GM18907 (cell line): Measurements from ENCODE around the gene SNX5.

ENCODE experiments used
- ATAC-seq: cut with Tn5 transposase; IDR thresholded peaks from one replicate; pipeline ENCODE4 v1.9.1; 2021; ENCODE audit warnings: mild to moderate bottlenecking, moderate library complexity; ENCODE audit not compliant: unreplicated experiment

SNX5 gene

DNA sequence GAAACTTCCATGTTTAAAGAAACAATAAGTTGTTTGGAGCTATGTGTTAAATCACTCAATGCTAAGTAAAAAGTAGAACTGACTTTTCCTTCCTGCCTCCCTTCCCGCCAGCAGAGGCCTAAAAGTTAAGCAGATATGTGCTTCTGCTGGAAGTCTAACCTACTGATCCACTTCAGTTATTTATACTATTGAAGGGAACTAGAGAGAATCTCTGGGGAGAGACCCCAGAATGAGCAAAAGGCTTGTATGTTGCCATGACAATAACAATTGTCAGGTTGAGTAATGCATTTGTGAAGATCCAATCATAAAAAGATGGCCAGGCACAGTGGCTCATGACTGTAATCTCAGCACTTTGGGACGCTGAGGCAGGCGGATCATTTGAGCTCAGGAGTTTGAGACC lies 25.0 kb upstream of the SNX5 start:
- no peak for ATAC-seq

GRCh38 chr20:17992847-17993513 lies 24.4 kb upstream of the SNX5 start:
- no peak for ATAC-seq

GRCh38 chr20:17992224-17992637 lies 23.6 kb upstream of the SNX5 start:
- ATAC-seq, result peak; percentile 59

DNA sequence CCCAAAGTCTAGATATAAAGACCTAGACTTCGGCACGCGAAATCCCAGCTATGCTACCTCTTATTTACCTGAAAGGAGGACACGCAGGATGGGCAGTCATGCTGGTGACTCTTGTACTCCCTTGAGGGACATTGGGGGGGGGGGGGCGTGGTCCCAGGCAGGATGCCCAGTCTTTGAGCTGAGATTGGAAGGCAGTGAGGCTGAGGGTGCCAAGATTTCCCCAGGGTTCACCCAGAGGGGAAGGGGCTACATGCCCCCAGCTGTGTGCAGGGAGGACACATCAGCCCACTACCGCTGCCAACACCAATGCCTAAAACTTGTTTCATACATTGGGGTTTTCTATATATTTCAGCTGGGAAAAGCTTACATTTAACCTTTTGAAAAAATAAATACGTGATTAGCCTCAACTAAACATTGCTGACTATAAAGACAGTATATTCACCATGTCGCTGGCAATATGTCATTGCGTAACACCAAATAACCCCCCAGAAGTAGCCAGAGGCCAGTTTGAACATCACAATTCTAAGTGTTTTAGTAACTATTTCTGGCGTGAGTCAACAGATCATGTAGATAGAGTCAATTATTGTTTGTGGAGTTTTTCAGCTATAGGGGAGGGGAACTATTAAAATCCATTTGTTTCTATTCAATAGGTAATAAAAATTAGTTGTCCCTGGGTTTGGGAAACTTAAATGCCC lies 21.8 kb upstream of the SNX5 start:
- ATAC-seq, result no peak

GRCh38 chr20:17987988-17988387 lies 19.4 kb upstream of the SNX5 start:
- no peak for ATAC-seq

- no peak for ATAC-seq
Observed at GRCh38 chr20:17985388-17986018, 16.9 kb upstream of the SNX5 start.

GRCh38 chr20:17976305-17976704 lies 7.7 kb upstream of the SNX5 start:
- ATAC-seq, result no peak

DNA sequence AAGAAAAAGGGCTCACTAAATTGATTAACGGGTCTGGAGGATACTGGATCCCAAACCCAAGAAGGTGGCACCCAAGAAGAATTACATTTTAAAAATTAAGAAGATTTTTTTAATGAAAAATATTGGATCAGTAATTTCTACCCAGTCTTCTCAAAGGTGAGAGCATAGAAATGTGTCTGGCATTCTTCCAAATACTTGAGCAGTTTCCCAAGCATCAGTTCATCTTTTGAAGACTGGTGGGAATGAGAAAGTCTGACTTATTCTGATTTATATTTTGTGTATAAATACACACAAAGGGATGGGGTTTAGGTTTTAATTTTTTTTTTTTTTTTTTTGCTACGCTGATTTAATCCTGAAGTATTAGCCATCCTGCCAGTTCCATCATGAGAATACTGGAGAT lies 3.5 kb upstream of the SNX5 start:
- ATAC-seq, result no peak

GRCh38 chr20:17971300-17972013 lies 2.9 kb upstream of the SNX5 start:
- ATAC-seq, result no peak

DNA sequence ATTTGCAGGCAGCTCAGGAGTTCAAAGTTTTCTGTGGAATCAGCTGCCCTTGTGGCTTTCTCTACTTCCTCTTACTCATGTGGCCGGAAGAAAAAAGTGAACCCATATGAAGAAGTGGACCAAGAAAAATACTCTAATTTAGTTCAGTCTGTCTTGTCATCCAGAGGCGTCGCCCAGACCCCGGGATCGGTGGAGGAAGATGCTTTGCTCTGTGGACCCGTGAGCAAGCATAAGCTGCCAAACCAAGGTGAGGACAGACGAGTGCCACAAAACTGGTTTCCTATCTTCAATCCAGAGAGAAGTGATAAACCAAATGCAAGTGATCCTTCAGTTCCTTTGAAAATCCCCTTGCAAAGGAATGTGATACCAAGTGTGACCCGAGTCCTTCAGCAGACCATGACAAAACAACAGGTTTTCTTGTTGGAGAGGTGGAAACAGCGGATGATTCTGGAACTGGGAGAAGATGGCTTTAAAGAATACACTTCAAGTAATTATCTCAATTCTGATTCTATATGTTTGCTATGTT lies 1.4 kb upstream of the SNX5 start:
- no peak for ATAC-seq

GRCh38 chr20:17969278-17969883 lies 787 bp upstream of the SNX5 start:
- ATAC-seq, result peak; percentile 20

DNA sequence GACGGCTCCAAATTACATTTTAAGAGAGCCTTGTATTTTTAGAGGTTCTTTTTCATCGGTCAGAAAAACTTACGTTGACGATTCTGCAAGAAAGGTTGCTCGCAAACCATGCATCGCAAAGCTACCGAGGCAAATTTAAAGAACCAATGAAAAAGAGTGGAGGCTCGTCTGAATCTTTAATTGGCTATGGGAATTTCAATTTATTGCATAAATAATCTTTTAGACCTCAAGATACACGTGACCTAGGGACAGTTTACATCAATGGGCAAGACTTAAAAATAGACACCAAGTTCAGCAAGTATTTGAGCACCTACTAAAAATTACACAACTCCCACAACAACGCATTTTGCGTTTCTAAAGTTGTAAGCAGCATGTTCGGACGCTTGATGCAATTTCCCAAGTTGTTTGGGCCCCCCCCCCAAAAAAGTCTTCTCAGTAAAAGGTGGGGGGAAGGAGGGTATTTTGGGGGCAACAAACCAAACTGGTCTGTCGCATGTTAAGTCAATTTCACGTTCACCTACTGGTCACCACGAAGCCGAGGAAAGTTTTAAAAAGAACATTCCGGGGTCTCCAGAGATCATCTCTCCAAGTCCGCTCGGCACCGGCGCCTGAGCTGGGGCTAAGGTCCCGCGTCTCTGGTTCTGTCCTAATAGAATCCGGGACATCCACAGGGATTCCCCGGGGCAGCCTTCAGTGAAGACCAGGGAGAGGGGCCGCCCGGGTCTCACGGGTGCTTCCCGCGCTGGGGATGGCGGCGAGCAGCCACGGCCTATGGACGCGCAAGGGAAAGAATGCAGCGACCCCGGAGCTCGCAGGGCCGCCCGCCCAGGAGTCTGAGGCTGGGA lies 851 bp downstream of the SNX5 start:
- ATAC-seq, result peak; percentile 1

DNA sequence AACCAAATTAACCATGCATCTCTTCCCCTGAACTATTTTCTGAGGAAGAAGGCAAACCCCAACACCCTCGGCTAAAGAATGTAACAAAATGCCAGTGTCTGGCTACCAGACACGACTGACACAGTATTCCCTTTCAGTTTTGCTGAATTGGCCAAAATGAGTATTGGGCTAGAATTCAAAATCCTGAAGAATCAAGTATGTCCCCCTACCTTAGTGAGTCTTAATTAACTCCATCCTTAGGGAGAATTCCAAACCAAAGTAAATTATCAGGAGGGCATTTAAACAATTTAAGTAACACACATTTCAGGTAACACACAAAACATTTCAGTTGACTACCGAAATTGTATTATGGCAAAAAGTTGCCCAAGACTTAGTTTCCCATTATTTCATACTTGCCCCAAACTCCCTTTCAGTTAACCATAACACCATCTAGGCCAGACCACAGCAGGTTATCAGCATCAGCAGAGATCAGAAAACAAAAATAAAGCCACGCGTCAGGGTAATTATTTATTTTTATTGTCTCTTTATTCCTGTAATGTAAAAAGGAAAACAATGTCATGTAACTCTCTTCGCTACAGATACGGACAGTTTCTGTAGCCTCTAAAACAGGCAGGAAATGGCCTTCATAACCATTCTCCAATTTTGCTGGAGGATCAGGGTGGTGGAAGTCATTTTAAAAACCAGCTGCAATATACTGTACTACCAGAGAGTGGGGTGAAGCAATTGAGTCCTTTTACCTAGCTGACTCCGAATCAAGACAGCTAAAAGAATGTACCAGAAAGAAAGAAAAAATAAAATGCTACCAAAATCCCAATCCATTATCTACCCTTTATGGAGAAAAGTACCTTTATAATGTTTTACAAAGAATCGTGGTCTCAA lies 1.9 kb downstream of the SNX5 start:
- ATAC-seq, result no peak

- ATAC-seq, result no peak
Observed at GRCh38 chr20:17965042-17965697, 3.4 kb downstream of the SNX5 start.

- ATAC-seq, result no peak
Observed at GRCh38 chr20:17964632-17965031, 4.0 kb downstream of the SNX5 start.

- no peak for ATAC-seq
Observed at GRCh38 chr20:17964073-17964472, 4.5 kb downstream of the SNX5 start.

DNA sequence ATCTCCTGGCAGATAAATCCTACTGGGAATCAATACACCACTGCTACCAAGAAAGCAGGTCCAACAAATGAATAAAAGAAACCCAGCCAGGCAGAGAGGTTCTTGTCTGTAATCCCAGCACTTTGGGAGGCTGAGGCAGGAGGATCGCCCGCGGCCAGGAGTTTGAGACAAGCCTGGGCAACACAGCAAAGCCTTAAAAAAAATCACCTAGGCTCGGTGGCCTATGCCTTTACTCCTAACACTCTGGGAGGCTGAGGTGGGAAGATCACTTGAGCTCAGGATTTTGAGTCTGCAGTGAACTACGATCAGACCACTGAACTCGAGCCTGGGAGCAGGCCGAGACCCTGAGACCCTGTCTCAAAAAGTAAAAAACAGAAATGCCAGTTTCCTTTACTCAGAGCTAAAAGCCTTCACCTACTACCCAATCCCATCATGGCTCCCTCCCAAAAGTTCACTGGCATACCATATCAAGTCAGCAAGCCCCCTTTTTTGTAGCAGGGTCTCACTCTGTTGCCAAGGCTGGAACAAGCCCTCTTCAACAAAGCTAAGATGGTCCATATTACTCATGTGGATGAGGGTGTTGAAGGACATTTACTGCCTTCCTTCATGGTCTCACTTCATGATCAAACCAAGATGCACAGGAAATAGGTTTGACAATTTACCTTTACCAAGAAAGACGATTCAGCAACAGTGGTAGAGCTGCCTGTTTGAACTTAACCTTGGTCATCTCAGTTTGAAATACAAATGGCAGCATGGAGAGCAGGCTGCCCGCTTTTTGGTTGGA lies 5.3 kb downstream of the SNX5 start:
- no peak for ATAC-seq

GRCh38 chr20:17961587-17961940 lies 7.0 kb downstream of the SNX5 start:
- ATAC-seq, result no peak
